Keratinocyte (primary cell): ENCODE measurements around the gene PEX10. TPM values are rescaled to one million over a fixed set of nuclear protein-coding genes. Genes with fewer than 3 reads are reported as not detected.

Experiments used
- DNase-seq: peaks from one replicate; pipeline ENCODE4 v3.0.0-alpha.2; 2011; ENCODE audit warnings: low read depth, missing footprints, low spot score
- FAIRE-seq: peaks from 2 replicates; lab custom pipeline; 2011; peaks lifted over from hg19 to GRCh38; lab: Jason Lieb, UNC
- H2AFZ ChIP-seq: 2 replicates; pipeline ENCODE4 v1.6.0; 2012; ENCODE audit warnings: low read length, control low read depth, inconsistent platforms; ENCODE audit not compliant: control insufficient read depth
- H3K27ac ChIP-seq: 2 replicates; pipeline ENCODE4 v1.5.1; 2011; ENCODE audit warnings: low read length; ENCODE audit not compliant: control insufficient read depth, insufficient read depth
- H3K27me3 ChIP-seq: 3 replicates; pipeline ENCODE4 v1.6.0; 2011; ENCODE audit warnings: low read length; ENCODE audit not compliant: control insufficient read depth, insufficient read depth; ENCODE audit errors: extremely low read depth
- H3K36me3 ChIP-seq, 2 experiments: 2 replicates in 1 of 2; 3 replicates in 1 of 2; pipeline ENCODE4 v1.5.1; 2011; ENCODE audit warnings: low read length in 2 of 2, mild to moderate bottlenecking in 1 of 2; ENCODE audit not compliant: control insufficient read depth in 2 of 2, insufficient read depth in 2 of 2; ENCODE audit errors: extremely low read depth in 1 of 2
- H3K4me1 ChIP-seq: 3 replicates; pipeline ENCODE4 v1.5.1; 2011; ENCODE audit warnings: low read length; ENCODE audit not compliant: control insufficient read depth, insufficient read depth; ENCODE audit errors: extremely low read depth
- H3K4me2 ChIP-seq: 3 replicates; pipeline ENCODE4 v1.6.0; 2011; ENCODE audit warnings: low read depth, low read length; ENCODE audit not compliant: control insufficient read depth, insufficient read depth; ENCODE audit errors: extremely low read depth
- H3K4me3 ChIP-seq, 3 experiments: fragments of 200-600 bp in 1 of 3; sonication (generic) in 1 of 3; 2 replicates in 2 of 3; 3 replicates in 1 of 3; pipeline ENCODE4 v1.5.1; 2011 to 2016; ENCODE audit warnings: low read length in 3 of 3, mild to moderate bottlenecking in 3 of 3, control low read depth in 2 of 3, inconsistent platforms in 1 of 3, low read depth in 1 of 3, mixed read lengths in 1 of 3, mixed run types in 1 of 3, moderate library complexity in 1 of 3; ENCODE audit not compliant: control insufficient read depth in 2 of 3, insufficient read depth in 2 of 3; ENCODE audit errors: extremely low read depth in 1 of 3
- H3K79me2 ChIP-seq: 2 replicates; pipeline ENCODE4 v1.6.0; 2012; ENCODE audit warnings: low read length; ENCODE audit not compliant: control insufficient read depth, insufficient read depth
- H3K9ac ChIP-seq: 3 replicates; pipeline ENCODE4 v1.6.0; 2011; ENCODE audit warnings: low read length; ENCODE audit not compliant: control insufficient read depth, insufficient read depth; ENCODE audit errors: extremely low read depth
- H3K9me1 ChIP-seq: 3 replicates; pipeline ENCODE4 v1.6.0; 2011; ENCODE audit warnings: low read length; ENCODE audit not compliant: control insufficient read depth, insufficient read depth; ENCODE audit errors: extremely low read depth
- H3K9me3 ChIP-seq: 2 replicates; pipeline ENCODE4 v1.5.1; 2012; ENCODE audit warnings: low read depth, low read length; ENCODE audit not compliant: control insufficient read depth
- H4K20me1 ChIP-seq: 3 replicates; pipeline ENCODE4 v1.6.0; 2011; ENCODE audit warnings: low read length; ENCODE audit not compliant: control insufficient read depth, insufficient read depth; ENCODE audit errors: extremely low read depth
- CTCF ChIP-seq, 3 experiments: IDR thresholded peaks in 1 of 3; conservative IDR thresholded peaks in 1 of 3; optimal IDR thresholded peaks in 1 of 3; 2 replicates in 2 of 3; 3 replicates in 1 of 3; pipeline versions ENCODE3 to v1.5.1; 2011; ENCODE audit warnings: low read length in 3 of 3, mild to moderate bottlenecking in 3 of 3, moderate library complexity in 2 of 3, control low read depth in 1 of 3, inconsistent platforms in 1 of 3; ENCODE audit not compliant: insufficient read depth in 2 of 3; ENCODE audit errors: extremely low read depth in 1 of 3
- EZH2 ChIP-seq: IDR thresholded peaks from one replicate; pipeline ENCODE4 v1.6.1; 2012; ENCODE audit warnings: inconsistent platforms, mild to moderate bottlenecking, low read length, moderate library complexity
- dilution Hi-C: fragments of 300-500 bp; cut with MboI; formaldehyde crosslinking; loops from one replicate; pipeline ENCODE4 v1.7.0; 2020; ENCODE audit warnings: low sequenced_read_pairs; ENCODE audit not compliant: extremely low pct_ligation_motif_present
- polyA plus RNA-seq, 5 experiments: library from polyadenylated mRNA; depleted of rRNA in 3 of 5; stranded (reverse) in 3 of 5; stranded (forward) in 1 of 5; unstranded in 1 of 5; fragments of >200 nt; gene quantifications; 1 replicate in 1 of 5; 2 replicates in 3 of 5; 3 replicates in 1 of 5; pipeline versions ENCODE4 v1.2.1 to v1.2.3, GENCODE V29; 2011 to 2012; ENCODE audit warnings: missing spikeins in 2 of 5, low read depth in 1 of 5, low replicate concordance in 1 of 5

The PEX10 gene
- polyA plus RNA-seq, 1 donor (not counting 4 experiments of a cell fraction or from before 2014, with no cell fraction given) = 13.8 TPM

- TF ChIP-seq CTCF (optimal IDR thresholded peaks at IDR 0.05 in 1 of 3, IDR thresholded peaks at IDR 0.05 in 1 of 3, conservative IDR thresholded peaks at IDR 0.05 in 1 of 3; ENCODE audit: extremely low read depth in 1 of 3, insufficient read depth in 2 of 3, low read length in 3 of 3) = no peak
- TF ChIP-seq EZH2 = no peak
- H2AFZ ChIP-seq = no peak overlapping the region
- FAIRE-seq (no peak), DNase-seq (no peak)
- no peaks in the 10 kb centered on the region for H3K27me3 ChIP-seq
- H3K9me3 ChIP-seq = no peaks in the 10 kb centered on the region
- no peak overlapping the region for H3K27ac ChIP-seq
- H3K4me2 ChIP-seq = no peak overlapping the region
- no peak overlapping the region for H3K4me3 ChIP-seq
- H3K9ac ChIP-seq = no peak overlapping the region
- H4K20me1 ChIP-seq = peaks cover 50% of the 10 kb centered on the region
- dilution Hi-C loops = no loop called here
- peaks cover 6% of the 10 kb centered on the region for H3K4me1 ChIP-seq
- H3K36me3 ChIP-seq = peaks cover 27 to 37% of the 10 kb centered on the region in 2 experiments
- H3K9me1 ChIP-seq = no peaks in the 10 kb centered on the region
- H3K79me2 ChIP-seq = peaks cover 95% of the 10 kb centered on the region
Measured at GRCh38 chr1:2436876-2437275, 24.5 kb upstream of the PEX10 start.

- peaks cover 27 to 45% of the 10 kb centered on the region in 2 experiments for H3K36me3 ChIP-seq
- H3K27me3 ChIP-seq = no peaks in the 10 kb centered on the region
- FAIRE-seq = no peak
Measured at GRCh38 chr1:2435746-2436355, 23.5 kb upstream of the PEX10 start.

More at GRCh38 chr1:2435746-2436355, 23.5 kb upstream of the PEX10 start:
- H3K79me2 ChIP-seq = peaks cover 95% of the 10 kb centered on the region
- peaks cover 14% of the 10 kb centered on the region for H3K4me1 ChIP-seq
- H3K4me3 ChIP-seq = no peak overlapping the region
- no peaks in the 10 kb centered on the region for H3K9me1 ChIP-seq
- H3K9ac ChIP-seq = no peak overlapping the region
- TF ChIP-seq EZH2 = no peak
- TF ChIP-seq CTCF (optimal IDR thresholded peaks at IDR 0.05 in 1 of 3, IDR thresholded peaks at IDR 0.05 in 1 of 3, conservative IDR thresholded peaks at IDR 0.05 in 1 of 3; ENCODE audit: extremely low read depth in 1 of 3, insufficient read depth in 2 of 3, low read length in 3 of 3) = no peak
- H3K9me3 ChIP-seq = no peaks in the 10 kb centered on the region
- H3K4me2 ChIP-seq = no peak overlapping the region
- H4K20me1 ChIP-seq = peaks cover 44% of the 10 kb centered on the region
- DNase-seq = no peak
- H2AFZ ChIP-seq = no peak overlapping the region
- H3K27ac ChIP-seq = no peak overlapping the region
- dilution Hi-C loops = no loop called here
